Adrenal gland (tissue), 12 donors: Measurements from ENCODE around the gene ARVCF. TPM values are rescaled to one million over a fixed set of nuclear protein-coding genes. Genes with fewer than 3 reads are reported as not detected.

Experiments used
- DNase-seq, 7 donors: peaks; one replicate each; pipeline ENCODE4 v3.0.0-alpha.2; 2019 to 2020
- H3K27ac ChIP-seq, 5 donors: fragments of 200-600 bp; sonication (generic) in 4 of 5; 1 replicate in 3 of 5; 2 replicates in 2 of 5; pipeline versions ENCODE4 v1.5.1 to v1.8.0; 2016 to 2020; ENCODE audit warnings: mild to moderate bottlenecking in 1 of 5
- H3K27me3 ChIP-seq: fragments of 200-600 bp; 2 replicates; pipeline ENCODE4 v1.8.0; 2021
- H3K36me3 ChIP-seq, 2 donors: fragments of 200-600 bp; replicated peaks in 1 of 2; 1 replicate in 1 of 2; 2 replicates in 1 of 2; pipeline versions ENCODE4 v1.5.1 to v1.8.0; 2018 to 2022
- H3K4me1 ChIP-seq, 2 donors: fragments of 200-600 bp; replicated peaks in 1 of 2; 1 replicate in 1 of 2; 2 replicates in 1 of 2; pipeline versions ENCODE4 v1.5.1 to v1.8.0; 2018 to 2021
- H3K4me3 ChIP-seq, 4 donors: fragments of 200-600 bp; sonication (generic) in 3 of 4; one replicate each; pipeline ENCODE4 v1.5.1; 2016 to 2018
- H3K9me3 ChIP-seq, 3 donors: fragments of 200-600 bp; sonication (generic) in 1 of 3; replicated peaks in 1 of 3; 1 replicate in 2 of 3; 2 replicates in 1 of 3; pipeline versions ENCODE4 v1.5.1 to v1.8.0; 2016 to 2021
- POLR2A ChIP-seq, 2 donors: fragments of 450-650 bp; IDR thresholded peaks; one replicate each; pipeline ENCODE4 v1.6.1; 2017; ENCODE audit warnings: antibody characterized with exemption in 2 of 2, mild to moderate bottlenecking in 2 of 2, moderate library complexity in 1 of 2
- WGBS, 4 donors: extraction: QIAGEN DNeasy Blood & Tissue Kit in 2 of 4; methylation state at CpG; one replicate each; pipeline versions ENCODE4 v1.1.5 to v1.1.7; 2013 to 2017; 5-methylcytosine and 5-hydroxymethylcytosine counted together
- intact Hi-C, 2 donors: fragments of 100-400 bp; cut with DNase I; formaldehyde crosslinking; loops; one replicate each; pipeline versions ENCODE4 v1.14.1 to v1.15.0; 2022 to 2023
- polyA plus RNA-seq, 3 donors: library from polyadenylated mRNA; stranded (reverse); fragments of 200-250 nt in 2 of 3; fragments of 350-450 nt in 1 of 3; fragmentation: Illumina TruSeq in 1 of 3; extraction: RNeasy Lipid Tissue Mini Kit (QIAGEN cat#74804) in 1 of 3; gene quantifications; one replicate each; pipeline ENCODE4 v1.2.3, GENCODE V29; 2013 to 2014
- total RNA-seq, 9 donors: library from RNA; depleted of rRNA in 4 of 9; stranded (reverse); fragments of >200 nt in 4 of 9; fragments of 120-200 nt in 1 of 9; fragmentation: NEBNext Ultra II Directional in 1 of 9; extraction: Animal tissue kit (Norgen Biotek cat#: 25700) in 1 of 9; gene quantifications; one replicate each; pipeline versions ENCODE4 v1.1.0 to v1.2.4, GENCODE V29; 2013 to 2023
- TF ChIP-seq, protein P1 (sequence below), 6 experiments: fragments of 450-650 bp in 4 of 6; fragments of 200-600 bp in 2 of 6; sonication (generic) in 1 of 6; IDR thresholded peaks; 1 replicate in 5 of 6; 2 replicates in 1 of 6; pipeline versions ENCODE4 v1.5.1 to v1.8.0; 2016 to 2021; ENCODE audit warnings: antibody characterized with exemption in 6 of 6, mild to moderate bottlenecking in 2 of 6, moderate library complexity in 1 of 6
- donor health status: healthy with polysubstance abuse.
- donor health status: Bipolar disorder and iron deficiency.
- donor health status: DM: yes; HTN: yes; CAD: no.
- donor health status: DM: no; HTN: no; CAD: no.
- donor health status: DM: no; HTN: no; CAD: no.
- donor health status: DM: yes; HTN: yes; CAD: no.

ARVCF gene
- total and polyA plus RNA-seq, 12 donors: 1.2 to 74.8 (median 18.6) TPM

GRCh38 chr22:19986410-19987341 lies 29.9 kb downstream of the ARVCF start:
- Histone ChIP-seq H3K36me3 (peaks cover 0 to under 1% of the 10 kb centered on the region in 2 donors), H3K27ac (peak overlapping the region in 2 of 5 donors; percentile 77 to 87), H3K27me3 (no peaks in the 10 kb centered on the region), H3K9me3 (no peaks in the 10 kb centered on the region), H3K4me3 (peak overlapping the region in 2 of 4 donors; percentile 62 to 68), H3K4me1 (peaks cover 8 to 31% of the 10 kb centered on the region in 2 donors)
- DNase-seq: peak; percentile 70 to 84 (median 79)
- 2 to 5% (median 4%) methylated on average over 10 to 75 of the region's 76 CpGs for WGBS, 4 donors
- TF ChIP-seq, protein P1, sequence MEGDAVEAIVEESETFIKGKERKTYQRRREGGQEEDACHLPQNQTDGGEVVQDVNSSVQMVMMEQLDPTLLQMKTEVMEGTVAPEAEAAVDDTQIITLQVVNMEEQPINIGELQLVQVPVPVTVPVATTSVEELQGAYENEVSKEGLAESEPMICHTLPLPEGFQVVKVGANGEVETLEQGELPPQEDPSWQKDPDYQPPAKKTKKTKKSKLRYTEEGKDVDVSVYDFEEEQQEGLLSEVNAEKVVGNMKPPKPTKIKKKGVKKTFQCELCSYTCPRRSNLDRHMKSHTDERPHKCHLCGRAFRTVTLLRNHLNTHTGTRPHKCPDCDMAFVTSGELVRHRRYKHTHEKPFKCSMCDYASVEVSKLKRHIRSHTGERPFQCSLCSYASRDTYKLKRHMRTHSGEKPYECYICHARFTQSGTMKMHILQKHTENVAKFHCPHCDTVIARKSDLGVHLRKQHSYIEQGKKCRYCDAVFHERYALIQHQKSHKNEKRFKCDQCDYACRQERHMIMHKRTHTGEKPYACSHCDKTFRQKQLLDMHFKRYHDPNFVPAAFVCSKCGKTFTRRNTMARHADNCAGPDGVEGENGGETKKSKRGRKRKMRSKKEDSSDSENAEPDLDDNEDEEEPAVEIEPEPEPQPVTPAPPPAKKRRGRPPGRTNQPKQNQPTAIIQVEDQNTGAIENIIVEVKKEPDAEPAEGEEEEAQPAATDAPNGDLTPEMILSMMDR (IDR thresholded peaks at IDR 0.05): no peak
- peak; percentile 68 to 76 for TF ChIP-seq POLR2A (IDR thresholded peaks at IDR 0.05)
- intact Hi-C loops: no loop called here

- peak overlapping the region in 1 of 4 donors; percentile 68 for H3K4me3 ChIP-seq
- intact Hi-C loops: no loop called here
- no peak for DNase-seq
- H3K36me3 ChIP-seq: peaks cover 0 to 7% of the 10 kb centered on the region in 2 donors
- peak overlapping the region in 1 of 5 donors; percentile 77 for H3K27ac ChIP-seq
- peaks cover 8 to 29% of the 10 kb centered on the region in 2 donors for H3K4me1 ChIP-seq
- no peaks in the 10 kb centered on the region for H3K27me3 ChIP-seq
- H3K9me3 ChIP-seq: no peaks in the 10 kb centered on the region
- TF ChIP-seq POLR2A (IDR thresholded peaks at IDR 0.05): no peak
- TF ChIP-seq, protein P1 (IDR thresholded peaks at IDR 0.05): no peak
- WGBS, 4 donors: 38 to 88% (median 80%) methylated on average over 1 to 2 of the region's 2 CpGs; no CpG with 5 or more reads in 1 of the 4 donors
Measured at GRCh38 chr22:19986011-19986409, 30.6 kb downstream of the ARVCF start.

DNA sequence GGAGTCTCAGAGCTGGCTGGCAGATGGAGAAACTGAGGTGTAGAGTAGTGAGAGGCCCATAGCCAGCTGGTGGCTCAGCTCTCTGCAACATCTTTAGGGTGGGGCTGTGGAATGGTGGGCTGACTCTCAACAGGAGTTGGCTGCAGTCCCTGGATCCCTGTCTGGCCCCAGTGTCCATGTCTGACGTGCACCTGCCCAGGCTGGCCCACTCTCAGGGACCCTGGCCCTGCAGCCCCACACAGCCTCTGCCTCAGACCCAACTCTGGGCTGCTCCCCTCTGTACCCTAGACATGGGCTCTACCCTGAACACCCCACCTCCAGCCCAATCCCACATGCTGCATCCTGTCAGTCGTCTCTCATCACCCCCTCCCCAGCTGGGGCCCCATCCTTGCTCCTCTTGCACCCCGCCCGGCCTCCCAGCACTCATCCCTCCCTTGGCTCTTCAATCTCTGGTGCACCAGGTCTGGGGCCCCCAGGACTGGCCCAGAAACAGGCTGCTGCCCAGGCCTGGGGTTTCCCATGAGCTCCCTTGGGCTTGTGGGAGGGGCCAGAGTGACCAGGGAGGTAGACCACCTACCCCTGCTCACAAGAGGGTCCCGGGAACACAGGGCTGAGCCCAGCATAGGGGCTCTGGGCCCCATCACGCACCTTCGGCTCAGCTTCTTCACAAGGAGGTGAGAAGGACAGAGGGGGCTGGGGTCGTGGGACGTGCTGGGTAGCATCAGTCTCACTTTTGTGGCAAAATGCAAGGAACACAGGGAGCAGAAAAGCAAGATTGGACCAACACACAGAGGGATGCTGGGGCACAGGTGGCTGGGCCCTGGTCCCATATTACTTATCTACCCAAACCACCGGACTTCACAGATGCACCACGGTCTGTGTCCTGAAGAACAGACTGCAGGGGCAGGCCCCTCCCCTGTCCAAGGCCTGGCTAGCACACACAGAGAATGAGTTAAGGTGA lies 31.5 kb downstream of the ARVCF start:
- Histone ChIP-seq H3K9me3 (no peaks in the 10 kb centered on the region), H3K4me3 (no peak overlapping the region), H3K27ac (peak overlapping the region in 1 of 5 donors; percentile 77), H3K27me3 (no peaks in the 10 kb centered on the region), H3K4me1 (peaks cover 8 to 25% of the 10 kb centered on the region in 2 donors), H3K36me3 (peaks cover 0 to 11% of the 10 kb centered on the region in 2 donors)
- intact Hi-C loops: no loop called here
- DNase-seq: no peak
- TF ChIP-seq, protein P1 (IDR thresholded peaks at IDR 0.05): no peak
- TF ChIP-seq POLR2A (IDR thresholded peaks at IDR 0.05): no peak
- 81 to 96% (median 87%) methylated on average over 8 to 11 of the region's 11 CpGs for WGBS, 4 donors
